OCI-M2 (cell line): ENCODE measurements around the gene ARRDC3.
A peak's percentile ranks its signal among the peaks of the same experiment; 100 is the strongest.

Experiments
- DNase-seq: peaks from one replicate; lab custom pipeline; 2025; ENCODE audit not compliant: unreplicated experiment; lab: John Stamatoyannopoulos, UW

ARRDC3 gene

GRCh38 chr5:91384671-91385430, 1.7 kb upstream of the ARRDC3 start:
- DNase-seq = peak; percentile 28

GRCh38 chr5:91383956-91384300, 811 bp upstream of the ARRDC3 start:
- no peak for DNase-seq

- DNase-seq = no peak
Measured at GRCh38 chr5:91382530-91383026, 539 bp downstream of the ARRDC3 start.

- DNase-seq = peak; percentile 24
Measured at GRCh38 chr5:91381774-91382359, 1.2 kb downstream of the ARRDC3 start.

- DNase-seq = no peak
Measured at GRCh38 chr5:91381239-91381773, 1.8 kb downstream of the ARRDC3 start.

- DNase-seq = peak; percentile 82
Measured at GRCh38 chr5:91380491-91381238, 2.5 kb downstream of the ARRDC3 start.

GRCh38 chr5:91379914-91380490, 3.1 kb downstream of the ARRDC3 start:
- peak; percentile 79 for DNase-seq

GRCh38 chr5:91379246-91379913, 3.7 kb downstream of the ARRDC3 start:
- no peak for DNase-seq

- DNase-seq = no peak
Measured at GRCh38 chr5:91378752-91379211, 4.3 kb downstream of the ARRDC3 start.

GRCh38 chr5:91374893-91375520, 8.1 kb downstream of the ARRDC3 start:
- DNase-seq = no peak

GRCh38 chr5:91373600-91373999, 9.5 kb downstream of the ARRDC3 start:
- DNase-seq = no peak

GRCh38 chr5:91373006-91373405, 10.1 kb downstream of the ARRDC3 start:
- DNase-seq = no peak

- DNase-seq = no peak
Measured at GRCh38 chr5:91369480-91369879, 13.6 kb downstream of the ARRDC3 start.

- DNase-seq = no peak
Measured at GRCh38 chr5:91367908-91368648, 15.0 kb downstream of the ARRDC3 start.

- DNase-seq = no peak
Measured at GRCh38 chr5:91367344-91367743, 15.8 kb downstream of the ARRDC3 start.

- no peak for DNase-seq
Measured at GRCh38 chr5:91366551-91366950, 16.6 kb downstream of the ARRDC3 start.

GRCh38 chr5:91365498-91365897, 17.6 kb downstream of the ARRDC3 start:
- DNase-seq = no peak

- DNase-seq = no peak
Measured at GRCh38 chr5:91362935-91363334, 20.2 kb downstream of the ARRDC3 start.

GRCh38 chr5:91361790-91362189, 21.3 kb downstream of the ARRDC3 start:
- DNase-seq = no peak
